ENCODE data around the gene LRRC56.

DNA sequence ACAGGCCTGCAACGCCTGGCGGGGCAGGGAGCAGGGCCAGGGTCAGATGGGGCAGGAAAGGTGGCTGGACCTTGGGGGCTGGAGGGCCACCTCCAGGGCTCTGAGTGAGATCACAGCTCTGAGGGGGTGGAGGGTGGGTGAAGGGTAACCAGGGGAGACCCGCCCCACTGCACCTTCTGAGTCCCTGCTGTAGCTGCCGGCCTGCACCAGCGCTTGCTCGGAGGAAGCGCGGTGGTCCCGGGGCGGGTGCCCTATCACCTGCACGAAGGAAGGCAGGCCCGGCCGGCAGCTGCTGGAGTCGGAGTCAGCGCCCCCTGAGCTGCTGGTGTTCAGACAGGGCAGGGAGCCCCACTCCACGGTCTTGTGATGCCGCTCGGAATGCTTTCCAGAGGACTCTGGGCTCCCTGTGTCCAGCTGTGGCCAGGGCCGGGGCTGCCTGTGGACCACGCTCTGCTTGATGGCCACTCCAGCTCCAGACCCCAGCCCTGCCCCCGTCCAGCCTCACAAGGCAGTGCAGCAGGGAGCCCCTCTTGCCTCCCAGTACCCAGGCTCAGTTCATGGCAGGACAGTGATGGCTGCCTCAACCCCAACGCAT is 19.4 kb downstream of the LRRC56 start:
- TF ChIP-seq MCM5 (IDR thresholded peaks at IDR 0.05; ENCODE audit: low read depth) (no peak), CBFB (CRISPR knock-in tag; IDR thresholded peaks at IDR 0.05) (no peak), BRCA1 (IDR thresholded peaks at IDR 0.05) (no peak), BRCA1 (CRISPR knock-in tag; IDR thresholded peaks at IDR 0.05) (no peak)
- TF ChIP-seq, protein P1, sequence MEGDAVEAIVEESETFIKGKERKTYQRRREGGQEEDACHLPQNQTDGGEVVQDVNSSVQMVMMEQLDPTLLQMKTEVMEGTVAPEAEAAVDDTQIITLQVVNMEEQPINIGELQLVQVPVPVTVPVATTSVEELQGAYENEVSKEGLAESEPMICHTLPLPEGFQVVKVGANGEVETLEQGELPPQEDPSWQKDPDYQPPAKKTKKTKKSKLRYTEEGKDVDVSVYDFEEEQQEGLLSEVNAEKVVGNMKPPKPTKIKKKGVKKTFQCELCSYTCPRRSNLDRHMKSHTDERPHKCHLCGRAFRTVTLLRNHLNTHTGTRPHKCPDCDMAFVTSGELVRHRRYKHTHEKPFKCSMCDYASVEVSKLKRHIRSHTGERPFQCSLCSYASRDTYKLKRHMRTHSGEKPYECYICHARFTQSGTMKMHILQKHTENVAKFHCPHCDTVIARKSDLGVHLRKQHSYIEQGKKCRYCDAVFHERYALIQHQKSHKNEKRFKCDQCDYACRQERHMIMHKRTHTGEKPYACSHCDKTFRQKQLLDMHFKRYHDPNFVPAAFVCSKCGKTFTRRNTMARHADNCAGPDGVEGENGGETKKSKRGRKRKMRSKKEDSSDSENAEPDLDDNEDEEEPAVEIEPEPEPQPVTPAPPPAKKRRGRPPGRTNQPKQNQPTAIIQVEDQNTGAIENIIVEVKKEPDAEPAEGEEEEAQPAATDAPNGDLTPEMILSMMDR (IDR thresholded peaks at IDR 0.05 in 2 of 3, conservative IDR thresholded peaks at IDR 0.05 in 1 of 3; ENCODE audit: insufficient read depth in 2 of 3, low read depth in 1 of 3, low read length in 3 of 3), result no peak
